GM10248 (cell line): ENCODE results near the gene AKAP13.

ENCODE experiments used
- CTCF ChIA-PET: fragments of 300-600 bp; sonication (Branson Sonifier 250); formaldehyde crosslinking; extraction: SDS; loops from one replicate; lab custom pipeline; 2021; ENCODE audit warnings: antibody characterized with exemption; lab: Yijun Ruan, JAX
- POLR2A ChIA-PET: fragments of 350-650 bp; sonication (Branson Sonifier 250); formaldehyde crosslinking; extraction: SDS; loops from one replicate; lab custom pipeline; 2020; ENCODE audit warnings: antibody characterized with exemption; lab: Yijun Ruan, JAX
- DNase-seq: peaks from one replicate; pipeline ENCODE4 v3.0.0; 2012; ENCODE audit errors: extremely low spot score
- TF ChIP-seq, protein P1 (sequence below): IDR thresholded peaks from 2 replicates; pipeline ENCODE4 v1.5.1; 2012; ENCODE audit warnings: mild to moderate bottlenecking, low read depth; ENCODE audit errors: extremely low read depth, missing control alignments, control extremely low read depth

AKAP13 gene

DNA sequence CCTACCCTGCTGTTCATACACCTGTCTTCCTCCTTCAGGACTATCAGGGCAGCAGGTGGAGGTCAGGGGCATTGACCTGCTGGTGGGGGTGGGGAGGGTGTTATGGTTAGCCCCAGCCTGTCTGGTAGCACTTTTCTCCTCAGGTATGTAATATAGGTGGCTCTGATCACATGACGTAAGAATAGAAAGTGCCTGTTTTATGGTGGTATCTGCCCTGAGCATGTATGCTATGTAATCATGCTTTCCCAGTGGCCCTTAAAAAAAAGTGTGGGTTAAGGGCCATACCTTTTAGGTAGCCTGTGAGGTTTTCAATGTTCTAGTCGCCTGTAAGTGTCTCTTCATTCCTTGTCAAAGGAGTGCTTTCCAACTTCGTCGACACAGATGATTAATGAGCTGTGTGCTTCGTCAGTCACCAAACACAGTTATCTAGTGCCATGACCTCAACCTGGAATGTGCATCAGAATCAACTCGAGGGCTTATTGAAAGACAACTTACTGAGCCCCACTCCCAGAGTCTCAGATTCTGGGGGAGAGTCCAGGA, 328.1 kb downstream of the AKAP13 start:
- TF ChIP-seq, protein P1, sequence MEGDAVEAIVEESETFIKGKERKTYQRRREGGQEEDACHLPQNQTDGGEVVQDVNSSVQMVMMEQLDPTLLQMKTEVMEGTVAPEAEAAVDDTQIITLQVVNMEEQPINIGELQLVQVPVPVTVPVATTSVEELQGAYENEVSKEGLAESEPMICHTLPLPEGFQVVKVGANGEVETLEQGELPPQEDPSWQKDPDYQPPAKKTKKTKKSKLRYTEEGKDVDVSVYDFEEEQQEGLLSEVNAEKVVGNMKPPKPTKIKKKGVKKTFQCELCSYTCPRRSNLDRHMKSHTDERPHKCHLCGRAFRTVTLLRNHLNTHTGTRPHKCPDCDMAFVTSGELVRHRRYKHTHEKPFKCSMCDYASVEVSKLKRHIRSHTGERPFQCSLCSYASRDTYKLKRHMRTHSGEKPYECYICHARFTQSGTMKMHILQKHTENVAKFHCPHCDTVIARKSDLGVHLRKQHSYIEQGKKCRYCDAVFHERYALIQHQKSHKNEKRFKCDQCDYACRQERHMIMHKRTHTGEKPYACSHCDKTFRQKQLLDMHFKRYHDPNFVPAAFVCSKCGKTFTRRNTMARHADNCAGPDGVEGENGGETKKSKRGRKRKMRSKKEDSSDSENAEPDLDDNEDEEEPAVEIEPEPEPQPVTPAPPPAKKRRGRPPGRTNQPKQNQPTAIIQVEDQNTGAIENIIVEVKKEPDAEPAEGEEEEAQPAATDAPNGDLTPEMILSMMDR = no peak
- CTCF ChIA-PET = interaction anchor here (0.9 to 2.5 kb wide), 2 partner anchors 11 to 21 kb away, joined by 3 to 13 read pairs; no protein-coding TSS in a partner anchor
- POLR2A ChIA-PET = no interaction called here
- DNase-seq = no peak

DNA sequence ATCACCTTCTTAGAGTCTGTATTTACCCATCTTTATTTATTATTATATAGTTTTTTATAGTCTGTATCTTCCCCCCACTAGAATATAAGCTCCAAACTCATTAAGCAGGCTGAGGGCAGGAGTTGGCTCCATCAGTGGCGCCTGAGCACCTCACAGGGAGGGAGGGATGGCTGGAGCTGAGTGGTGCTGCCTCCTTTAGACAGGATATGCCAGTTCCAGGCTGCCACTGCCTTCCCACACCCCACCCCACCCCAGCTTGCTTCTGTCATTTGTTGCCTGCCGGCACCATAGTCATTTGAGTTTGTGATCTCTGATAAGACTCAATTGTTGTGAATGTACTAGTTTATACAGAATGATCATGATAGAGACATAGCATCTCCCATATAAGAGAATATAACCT, 328.8 kb downstream of the AKAP13 start:
- ChIA-PET CTCF (interaction anchor here (0.9 to 2.5 kb wide), 2 partner anchors 10 to 21 kb away, joined by 3 to 13 read pairs; no protein-coding TSS in a partner anchor), POLR2A (no interaction called here)
- TF ChIP-seq, protein P1 = no peak
- DNase-seq = no peak

DNA sequence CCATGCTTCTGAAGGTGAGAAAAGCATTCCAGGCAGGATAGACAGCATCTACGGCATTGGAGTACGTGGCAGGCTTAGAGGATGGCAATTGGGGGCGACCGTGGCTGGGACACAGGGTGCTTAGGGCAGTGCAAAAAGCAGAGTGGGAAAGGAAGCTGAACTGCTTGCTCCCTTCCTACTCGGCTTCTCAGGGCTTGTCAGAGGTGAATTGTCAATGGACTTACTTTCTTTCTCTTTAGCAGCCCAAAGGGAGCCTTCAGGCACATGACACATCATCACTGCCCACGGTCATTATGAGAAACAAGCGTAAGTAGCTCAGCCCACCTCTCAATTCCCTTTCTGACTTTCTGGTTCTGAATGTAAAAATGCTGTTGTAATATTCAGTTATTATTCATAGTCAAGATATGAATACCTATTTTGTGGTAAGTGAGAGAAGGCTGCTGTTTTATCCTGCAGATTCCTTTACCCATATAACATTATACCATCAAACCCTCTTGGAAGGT, 330.0 kb downstream of the AKAP13 start:
- DNase-seq = peak; percentile 45

GRCh38 chr15:85711580-85712192, 331.3 kb downstream of the AKAP13 start:
- DNase-seq = no peak
- ChIA-PET CTCF (interaction anchor here (1.1 to 1.2 kb wide), 3 partner anchors 17 to 24 kb away, joined by 3 to 5 read pairs (median 3); no protein-coding TSS in a partner anchor), POLR2A (interaction anchor here (1.5 kb wide), 1 partner anchor 9 kb away, joined by 4 read pairs; no protein-coding TSS in a partner anchor)
- TF ChIP-seq, protein P1 = no peak

More for the DNA sequence above, 330.0 kb downstream of the AKAP13 start:
- CTCF ChIA-PET = interaction anchor here (1.0 to 2.5 kb wide), 4 partner anchors 9 to 24 kb away, joined by 3 to 13 read pairs (median 4); no protein-coding TSS in a partner anchor
- POLR2A ChIA-PET = interaction anchor here (1.5 kb wide), 1 partner anchor 8 kb away, joined by 4 read pairs; no protein-coding TSS in a partner anchor
- TF ChIP-seq, protein P1 = no peak

- no peak for DNase-seq
- TF ChIP-seq, protein P1 = no peak
- ChIA-PET CTCF (no interaction called here), POLR2A (no interaction called here)
These were observed 335.9 kb downstream of the AKAP13 start for GRCh38 chr15:85716261-85716660.

- CTCF ChIA-PET = no interaction called here
- DNase-seq = no peak
- POLR2A ChIA-PET = no interaction called here
These were observed 336.8 kb downstream of the AKAP13 start for GRCh38 chr15:85717212-85717611.

More at GRCh38 chr15:85717212-85717611, 336.8 kb downstream of the AKAP13 start:
- TF ChIP-seq, protein P1 = no peak
